ENCODE measurements around the gene AUTS2.

- TF ChIP-seq CTCF (IDR thresholded peaks at IDR 0.05; ENCODE audit: insufficient read depth, low read length, poor library complexity, severe bottlenecking), result no peak
- no peak for TF ChIP-seq EZH2phosphoT487 (conservative IDR thresholded peaks at IDR 0.05; ENCODE audit: low read length)
Measured at GRCh38 chr7:70036695-70037094, 438.4 kb downstream of the AUTS2 start.

Measured in SU-DHL-6 (cell line).